GM12878 (cell line): ENCODE data around the gene KIAA1217. TPM values are rescaled to one million over a fixed set of nuclear protein-coding genes. Genes with fewer than 3 reads are reported as not detected.

ENCODE experiments used
- ATAC-seq: fragments of 200-7000 bp; cut with Tn5 transposase; 3 replicates; pipeline ENCODE4 v1.9.1; 2020; ENCODE audit warnings: mild to moderate bottlenecking, moderate library complexity
- BruUV-seq: library from RNA; stranded (reverse); fragments of 400-500 nt; replicated peaks from 2 replicates; lab custom pipeline; 2021; lab: Mats Ljungman, UMichigan
- CTCF ChIA-PET: fragments of 300-600 bp; sonication (Branson Sonifier 250); formaldehyde crosslinking; extraction: SDS; loops from one replicate; lab custom pipeline; 2021; ENCODE audit warnings: inconsistent platforms; lab: Yijun Ruan, JAX
- POLR2A ChIA-PET: fragments of 350-600 bp; formaldehyde crosslinking; extraction: SDS; loops from one replicate; lab custom pipeline; 2021; ENCODE audit warnings: inconsistent platforms; lab: Charles Lee
- RAD21 ChIA-PET: fragments of 300-600 bp; sonication (Branson Sonifier 250); formaldehyde crosslinking; loops from one replicate; lab custom pipeline; 2023; ENCODE audit warnings: antibody characterized with exemption; ENCODE audit not compliant: unreplicated experiment; lab: Charles Lee
- SMC1A ChIA-PET: fragments of 300-600 bp; sonication (Branson Sonifier 250); formaldehyde crosslinking; loops from one replicate; lab custom pipeline; 2023; ENCODE audit not compliant: unreplicated experiment, uncharacterized antibody; lab: Charles Lee
- DNase-seq: peaks from one replicate; pipeline ENCODE4 v3.0.0-alpha.2; 2011; ENCODE audit warnings: low read depth, low spot score
- FAIRE-seq: peaks from 3 replicates; lab custom pipeline; 2011; peaks lifted over from hg19 to GRCh38; lab: Jason Lieb, UNC
- H2AFZ ChIP-seq: 2 replicates; pipeline ENCODE4 v1.6.0; 2011; ENCODE audit warnings: low read depth, low read length, control low read depth; ENCODE audit not compliant: control insufficient read depth
- H3K27ac ChIP-seq: 2 replicates; pipeline ENCODE4 v1.5.1; 2011; ENCODE audit warnings: control low read depth; ENCODE audit not compliant: control insufficient read depth, insufficient read depth
- H3K27me3 ChIP-seq, 2 experiments: replicated peaks in 1 of 2; 2 replicates each; pipeline versions ENCODE4 v1.6.0 to v1.6.1; 2011; ENCODE audit warnings: low read length in 1 of 2; ENCODE audit not compliant: control insufficient read depth in 2 of 2, insufficient read depth in 2 of 2
- H3K36me3 ChIP-seq, 2 experiments: 2 replicates each; pipeline ENCODE4 v1.5.1; 2011; ENCODE audit warnings: low read length in 1 of 2; ENCODE audit not compliant: control insufficient read depth in 2 of 2, insufficient read depth in 2 of 2
- H3K4me1 ChIP-seq: 2 replicates; pipeline ENCODE4 v1.6.1; 2011; ENCODE audit warnings: mild to moderate bottlenecking, low read length, moderate library complexity, mixed read lengths; ENCODE audit not compliant: control insufficient read depth, insufficient read depth
- H3K4me2 ChIP-seq: 2 replicates; pipeline ENCODE4 v1.6.0; 2011; ENCODE audit warnings: control low read depth; ENCODE audit not compliant: control insufficient read depth, insufficient read depth
- H3K4me3 ChIP-seq: fragments of 200-600 bp; sonication (generic); 2 replicates; pipeline ENCODE4 v1.5.1; 2016
- H3K79me2 ChIP-seq: 2 replicates; pipeline ENCODE4 v1.6.0; 2011; ENCODE audit warnings: low read length; ENCODE audit not compliant: control insufficient read depth, insufficient read depth
- H3K9ac ChIP-seq: 2 replicates; pipeline ENCODE4 v1.8.0; 2011; ENCODE audit warnings: low read length, control low read depth, mixed read lengths; ENCODE audit not compliant: control insufficient read depth, insufficient read depth
- H3K9me3 ChIP-seq: replicated peaks from 3 replicates; pipeline ENCODE4 v1.5.1; 2011; ENCODE audit warnings: mild to moderate bottlenecking, low read length; ENCODE audit not compliant: control insufficient read depth, insufficient read depth
- H4K20me1 ChIP-seq: 2 replicates; pipeline ENCODE4 v1.6.0; 2011; ENCODE audit not compliant: control insufficient read depth, insufficient read depth
- PAX5 ChIP-seq: IDR thresholded peaks from 2 replicates; pipeline ENCODE4 v1.6.1; 2011; ENCODE audit warnings: low read depth, low read length, borderline replicate concordance
- RFX5 ChIP-seq: IDR thresholded peaks from 2 replicates; pipeline ENCODE4 v1.6.1; 2011; ENCODE audit warnings: low read depth, low read length, improper control_type of control experiment
- TBL1XR1 ChIP-seq: IDR thresholded peaks from 2 replicates; pipeline ENCODE4 v1.6.1; 2012; ENCODE audit warnings: low read depth, low read length, improper control_type of control experiment
- ZNF274 ChIP-seq: IDR thresholded peaks from one replicate; pipeline ENCODE4 v1.8.0; 2011; ENCODE audit not compliant: insufficient read length, insufficient read depth
- in situ Hi-C: fragments of 300-500 bp; cut with MboI; formaldehyde crosslinking; loops from 9 replicates; pipeline ENCODE4 v1.14.3; 2018; ENCODE audit warnings: mixed read lengths
- intact Hi-C: fragments of 100-400 bp; cut with micrococcal nuclease; formaldehyde crosslinking; loops from one replicate; pipeline ENCODE4 v1.14.2; 2022; ENCODE audit not compliant: unreplicated experiment
- polyA plus RNA-seq, 11 experiments: library from polyadenylated mRNA; depleted of rRNA in 4 of 11; unstranded in 6 of 11; stranded (reverse) in 5 of 11; fragments of >200 nt; fragmentation: Nextera tagmentation in 4 of 11; fragmentation: Illumina TruSeq in 1 of 11; extraction: Ambion mirVana in 4 of 11; extraction: Trizol in 1 of 11; gene quantifications; 1 replicate in 1 of 11; 2 replicates in 10 of 11; pipeline versions ENCODE4 v1.2.1 to v1.2.3, GENCODE V29; 2011 to 2016; ENCODE audit warnings: inconsistent platforms in 2 of 11, missing spikeins in 2 of 11, low read depth in 1 of 11
- total RNA-seq, 4 experiments: library from RNA; depleted of rRNA in 3 of 4; stranded (reverse); fragments of >200 nt in 3 of 4; fragmentation: Illumina TruSeq in 1 of 4; extraction: Trizol in 1 of 4; gene quantifications; 2 replicates each; pipeline versions ENCODE4 v1.2.1 to v1.2.3, GENCODE V29; 2013 to 2021
- TF ChIP-seq, protein P1 (sequence below): IDR thresholded peaks from 2 replicates; pipeline ENCODE4 v1.6.1; 2011; ENCODE audit warnings: mild to moderate bottlenecking, low read depth, low read length, moderate library complexity; ENCODE audit not compliant: insufficient replicate concordance
- TF ChIP-seq, protein P2 (sequence below): fragments of 450-650 bp; IDR thresholded peaks from 2 replicates; pipeline ENCODE4 v1.6.1; 2017; ENCODE audit warnings: antibody characterized with exemption, mild to moderate bottlenecking, moderate library complexity

KIAA1217 gene
- total and polyA plus RNA-seq, 10 of the 15 experiments (the other 5 are each of a cell fraction or from before 2014, with no cell fraction given) = 0.57 to 3.8 (median 2.1) TPM

DNA sequence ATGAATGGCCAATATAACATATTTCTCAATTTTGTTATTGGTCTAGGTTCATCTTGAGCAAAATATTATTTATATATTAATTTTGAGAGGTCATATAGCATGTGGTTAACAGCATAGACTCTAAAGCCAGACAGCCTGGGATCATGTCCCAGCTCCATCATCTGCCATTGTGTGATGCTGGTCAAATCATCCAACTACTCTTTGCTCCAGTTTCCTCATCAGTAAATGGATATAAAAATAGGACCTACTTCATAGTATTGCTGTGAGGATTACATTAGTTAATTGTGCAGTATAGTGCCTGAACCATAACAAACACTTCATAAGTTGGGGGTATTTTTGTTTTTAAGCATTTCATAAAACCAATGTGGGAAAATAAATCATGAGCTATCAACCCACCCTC lies 199.0 kb downstream of the KIAA1217 start:
- H3K4me2 ChIP-seq = no peak overlapping the region
- in situ Hi-C loops (no loop called here), intact Hi-C loops (no loop called here)
- ChIA-PET RAD21 (no interaction called here), SMC1A (no interaction called here), POLR2A (no interaction called here), CTCF (interaction anchor here (1.1 to 1.6 kb wide), 2 partner anchors 9 to 21 kb away, joined by 5 read pairs; no protein-coding TSS in a partner anchor)
- no peaks in the 10 kb centered on the region for H3K27me3 ChIP-seq
- DNase-seq = no peak
- H2AFZ ChIP-seq = no peak overlapping the region
- no peaks in the 10 kb centered on the region for H3K36me3 ChIP-seq
- TF ChIP-seq ZNF274 = no peak
- no peak for TF ChIP-seq PAX5
- TF ChIP-seq TBL1XR1 = no peak
- TF ChIP-seq, protein P1, sequence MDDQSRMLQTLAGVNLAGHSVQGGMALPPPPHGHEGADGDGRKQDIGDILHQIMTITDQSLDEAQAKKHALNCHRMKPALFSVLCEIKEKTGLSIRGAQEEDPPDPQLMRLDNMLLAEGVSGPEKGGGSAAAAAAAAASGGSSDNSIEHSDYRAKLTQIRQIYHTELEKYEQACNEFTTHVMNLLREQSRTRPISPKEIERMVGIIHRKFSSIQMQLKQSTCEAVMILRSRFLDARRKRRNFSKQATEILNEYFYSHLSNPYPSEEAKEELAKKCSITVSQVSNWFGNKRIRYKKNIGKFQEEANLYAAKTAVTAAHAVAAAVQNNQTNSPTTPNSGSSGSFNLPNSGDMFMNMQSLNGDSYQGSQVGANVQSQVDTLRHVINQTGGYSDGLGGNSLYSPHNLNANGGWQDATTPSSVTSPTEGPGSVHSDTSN = no peak
- TF ChIP-seq RFX5 = no peak
- TF ChIP-seq, protein P2, sequence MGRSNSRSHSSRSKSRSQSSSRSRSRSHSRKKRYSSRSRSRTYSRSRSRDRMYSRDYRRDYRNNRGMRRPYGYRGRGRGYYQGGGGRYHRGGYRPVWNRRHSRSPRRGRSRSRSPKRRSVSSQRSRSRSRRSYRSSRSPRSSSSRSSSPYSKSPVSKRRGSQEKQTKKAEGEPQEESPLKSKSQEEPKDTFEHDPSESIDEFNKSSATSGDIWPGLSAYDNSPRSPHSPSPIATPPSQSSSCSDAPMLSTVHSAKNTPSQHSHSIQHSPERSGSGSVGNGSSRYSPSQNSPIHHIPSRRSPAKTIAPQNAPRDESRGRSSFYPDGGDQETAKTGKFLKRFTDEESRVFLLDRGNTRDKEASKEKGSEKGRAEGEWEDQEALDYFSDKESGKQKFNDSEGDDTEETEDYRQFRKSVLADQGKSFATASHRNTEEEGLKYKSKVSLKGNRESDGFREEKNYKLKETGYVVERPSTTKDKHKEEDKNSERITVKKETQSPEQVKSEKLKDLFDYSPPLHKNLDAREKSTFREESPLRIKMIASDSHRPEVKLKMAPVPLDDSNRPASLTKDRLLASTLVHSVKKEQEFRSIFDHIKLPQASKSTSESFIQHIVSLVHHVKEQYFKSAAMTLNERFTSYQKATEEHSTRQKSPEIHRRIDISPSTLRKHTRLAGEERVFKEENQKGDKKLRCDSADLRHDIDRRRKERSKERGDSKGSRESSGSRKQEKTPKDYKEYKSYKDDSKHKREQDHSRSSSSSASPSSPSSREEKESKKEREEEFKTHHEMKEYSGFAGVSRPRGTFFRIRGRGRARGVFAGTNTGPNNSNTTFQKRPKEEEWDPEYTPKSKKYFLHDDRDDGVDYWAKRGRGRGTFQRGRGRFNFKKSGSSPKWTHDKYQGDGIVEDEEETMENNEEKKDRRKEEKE = no peak
- H3K27ac ChIP-seq = no peak overlapping the region
- no peaks in the 10 kb centered on the region; the same call in 2 of the 3 replicates for H3K9me3 ChIP-seq
- H3K4me1 ChIP-seq = no peaks in the 10 kb centered on the region
- no peak for FAIRE-seq
- no peak overlapping the region for H3K4me3 ChIP-seq
- no peaks in the 10 kb centered on the region for H4K20me1 ChIP-seq
- no peak for ATAC-seq
- H3K79me2 ChIP-seq = no peaks in the 10 kb centered on the region
- no TSS peak for BruUV-seq
- no peak overlapping the region for H3K9ac ChIP-seq
